Astrocyte (in vitro differentiated cells and primary cell): ENCODE measurements around the gene OLFML2B. TPM values are rescaled to one million over a fixed set of nuclear protein-coding genes. Genes with fewer than 3 reads are reported as not detected.

ENCODE experiments used
- DNase-seq: peaks from one replicate; pipeline ENCODE4 v3.0.0-alpha.2; 2010; ENCODE audit warnings: low read depth
- FAIRE-seq: peaks from 2 replicates; lab custom pipeline; 2011; peaks lifted over from hg19 to GRCh38; lab: Jason Lieb, UNC
- H2AFZ ChIP-seq: 2 replicates; pipeline ENCODE4 v1.6.0; 2012; ENCODE audit warnings: low read depth, low read length, inconsistent platforms
- H3K27ac ChIP-seq: 2 replicates; pipeline ENCODE4 v1.5.1; 2011; ENCODE audit warnings: low read depth, low read length, inconsistent platforms
- H3K27me3 ChIP-seq: 2 replicates; pipeline ENCODE4 v1.6.0; 2011; ENCODE audit warnings: low read length, inconsistent platforms; ENCODE audit not compliant: insufficient read depth
- H3K36me3 ChIP-seq: 2 replicates; pipeline ENCODE4 v1.5.1; 2011; ENCODE audit warnings: low read length, inconsistent platforms; ENCODE audit not compliant: insufficient read depth
- H3K4me1 ChIP-seq: 2 replicates; pipeline ENCODE4 v1.5.1; 2011; ENCODE audit warnings: low read length, inconsistent platforms; ENCODE audit not compliant: insufficient read depth
- H3K4me2 ChIP-seq: 2 replicates; pipeline ENCODE4 v1.6.0; 2012; ENCODE audit warnings: low read length, inconsistent platforms
- H3K4me3 ChIP-seq: 2 replicates; pipeline ENCODE4 v1.5.1; 2011; ENCODE audit warnings: low read depth, mild to moderate bottlenecking, low read length, inconsistent platforms; ENCODE audit not compliant: insufficient read depth
- H3K79me2 ChIP-seq: 2 replicates; pipeline ENCODE4 v1.6.0; 2012; ENCODE audit warnings: mild to moderate bottlenecking, low read length, inconsistent platforms; ENCODE audit not compliant: insufficient read depth
- H3K9ac ChIP-seq: 2 replicates; pipeline ENCODE4 v1.6.0; 2012; ENCODE audit warnings: mild to moderate bottlenecking, low read length, inconsistent platforms
- H3K9me3 ChIP-seq: 2 replicates; pipeline ENCODE4 v1.5.1; 2012; ENCODE audit warnings: low read depth, mild to moderate bottlenecking, low read length, inconsistent platforms; ENCODE audit not compliant: insufficient read depth
- H4K20me1 ChIP-seq: 2 replicates; pipeline ENCODE4 v1.6.0; 2012; ENCODE audit warnings: low read length, inconsistent platforms; ENCODE audit not compliant: insufficient read depth
- H3K27ac Mint-ChIP-seq: one replicate; pipeline ENCODE4 v1.8.0; 2021; ENCODE audit warnings: mild to moderate bottlenecking, mixed read lengths; ENCODE audit not compliant: unreplicated experiment
- H3K27me3 Mint-ChIP-seq: one replicate; pipeline ENCODE4 v1.8.0; 2021; ENCODE audit warnings: low read depth, mixed read lengths; ENCODE audit not compliant: unreplicated experiment
- H3K36me3 Mint-ChIP-seq: one replicate; pipeline ENCODE4 v1.8.0; 2021; ENCODE audit warnings: low read depth, mixed read lengths; ENCODE audit not compliant: unreplicated experiment
- H3K4me1 Mint-ChIP-seq: one replicate; pipeline ENCODE4 v1.8.0; 2021; ENCODE audit warnings: low read depth, mixed read lengths; ENCODE audit not compliant: unreplicated experiment
- H3K4me3 Mint-ChIP-seq: one replicate; pipeline ENCODE4 v1.8.0; 2021; ENCODE audit warnings: mild to moderate bottlenecking, moderate library complexity, mixed read lengths; ENCODE audit not compliant: unreplicated experiment
- H3K9me3 Mint-ChIP-seq: one replicate; pipeline ENCODE4 v1.8.0; 2021; ENCODE audit warnings: mild to moderate bottlenecking, mixed read lengths; ENCODE audit not compliant: unreplicated experiment
- CTCF ChIP-seq: IDR thresholded peaks from 2 replicates; pipeline ENCODE4 v1.5.1; 2011; ENCODE audit warnings: low read depth, mild to moderate bottlenecking, inconsistent platforms, low read length, moderate library complexity; ENCODE audit not compliant: insufficient read depth
- EZH2 ChIP-seq: IDR thresholded peaks from 2 replicates; pipeline ENCODE4 v1.6.1; 2012; ENCODE audit warnings: mild to moderate bottlenecking, low read length, inconsistent platforms; ENCODE audit not compliant: insufficient read depth
- total RNA-seq: library from RNA; stranded (reverse); gene quantifications from 2 replicates; pipeline ENCODE4 v1.2.1, GENCODE V29; 2021

The OLFML2B gene
- total RNA-seq, 1 donor from 2014 or later, result 14.7 TPM

- no peak for DNase-seq
- TF ChIP-seq CTCF, result no peak
- no peak for TF ChIP-seq EZH2
- H3K4me2 ChIP-seq, result no peak overlapping the region
- H4K20me1 ChIP-seq, result no peaks in the 10 kb centered on the region
- no peaks in the 10 kb centered on the region for H3K36me3 ChIP-seq
- no peak overlapping the region for H2AFZ ChIP-seq
- H3K4me1 ChIP-seq, result peaks cover 10% of the 10 kb centered on the region
- no peaks in the 10 kb centered on the region for H3K9me3 ChIP-seq
- H3K27ac ChIP-seq, result no peak overlapping the region
- H3K79me2 ChIP-seq, result no peaks in the 10 kb centered on the region
- Mint-ChIP-seq H3K9me3 (no peaks in the 10 kb centered on the region), H3K27ac (peak overlapping the region; percentile 83), H3K4me3 (no peak overlapping the region), H3K4me1 (peaks cover 30% of the 10 kb centered on the region), H3K27me3 (no peaks in the 10 kb centered on the region), H3K36me3 (peaks cover 3% of the 10 kb centered on the region)
- FAIRE-seq, result no peak
- no peak overlapping the region for H3K9ac ChIP-seq
- H3K27me3 ChIP-seq, result no peaks in the 10 kb centered on the region
- no peak overlapping the region for H3K4me3 ChIP-seq
Measured at GRCh38 chr1:161941726-161942436, 81.8 kb downstream of the OLFML2B start.

GRCh38 chr1:161940866-161941591 lies 82.6 kb downstream of the OLFML2B start:
- H3K9me3 Mint-ChIP-seq, result no peaks in the 10 kb centered on the region
- peaks cover 23% of the 10 kb centered on the region for H3K4me1 Mint-ChIP-seq
- Histone ChIP-seq H2AFZ (no peak overlapping the region), H3K36me3 (no peaks in the 10 kb centered on the region), H3K9ac (no peak overlapping the region), H3K4me1 (peaks cover 3% of the 10 kb centered on the region), H3K27ac (no peak overlapping the region), H4K20me1 (no peaks in the 10 kb centered on the region), H3K27me3 (no peaks in the 10 kb centered on the region), H3K4me3 (no peak overlapping the region), H3K4me2 (no peak overlapping the region), H3K9me3 (no peaks in the 10 kb centered on the region), H3K79me2 (no peaks in the 10 kb centered on the region)
- DNase-seq (no peak), FAIRE-seq (no peak)
- H3K27me3 Mint-ChIP-seq, result no peaks in the 10 kb centered on the region
- H3K27ac Mint-ChIP-seq, result peak overlapping the region; percentile 64
- peaks cover 6% of the 10 kb centered on the region for H3K36me3 Mint-ChIP-seq
- H3K4me3 Mint-ChIP-seq, result no peak overlapping the region
- TF ChIP-seq CTCF (no peak), EZH2 (no peak)

- Histone ChIP-seq H3K9ac (no peak overlapping the region), H3K36me3 (no peaks in the 10 kb centered on the region), H3K4me1 (no peaks in the 10 kb centered on the region), H3K27ac (no peak overlapping the region), H3K27me3 (no peaks in the 10 kb centered on the region), H4K20me1 (no peaks in the 10 kb centered on the region), H3K9me3 (no peaks in the 10 kb centered on the region), H2AFZ (no peak overlapping the region), H3K4me3 (no peak overlapping the region), H3K79me2 (no peaks in the 10 kb centered on the region), H3K4me2 (no peak overlapping the region)
- Mint-ChIP-seq H3K4me1 (peaks cover 16% of the 10 kb centered on the region), H3K27me3 (no peaks in the 10 kb centered on the region), H3K9me3 (no peaks in the 10 kb centered on the region), H3K4me3 (no peak overlapping the region), H3K36me3 (peaks cover 3% of the 10 kb centered on the region), H3K27ac (no peak overlapping the region)
- no peak for DNase-seq
- FAIRE-seq, result no peak
- TF ChIP-seq CTCF (no peak), EZH2 (no peak)
Measured at GRCh38 chr1:161936786-161937185, 86.9 kb downstream of the OLFML2B start.
